ENCODE data around the gene PLXNA1. TPM values are rescaled to one million over a fixed set of nuclear protein-coding genes. Genes with fewer than 3 reads are reported as not detected.

PLXNA1 gene
- total RNA-seq, 1 experiment from 2014 or later: 80.6 TPM

GRCh38 chr3:127027811-127028548 is 45.1 kb downstream of the PLXNA1 start (continued):
- no peak for TF ChIP-seq SIN3A (IDR thresholded peaks at IDR 0.05; ENCODE audit: borderline replicate concordance, insufficient read depth, low read depth, low read length)

GRCh38 chr3:127028781-127029657 is 46.1 kb downstream of the PLXNA1 start:
- Histone ChIP-seq H3K9me3 (ENCODE audit: control insufficient read depth, insufficient read depth, low read depth, low read length) (no peaks in the 10 kb centered on the region), H3K4me1 (ENCODE audit: control insufficient read depth, insufficient read depth, low read length) (no peaks in the 10 kb centered on the region), H3K27me3 (ENCODE audit: control insufficient read depth, insufficient read depth, low read length) (no peaks in the 10 kb centered on the region), H3K36me3 (ENCODE audit: control insufficient read depth, insufficient read depth, low read length) (no peaks in the 10 kb centered on the region), H3K27ac (ENCODE audit: low read length) (no peak overlapping the region), H3K4me3 (ENCODE audit: low read depth in 2 of 2, low read length in 2 of 2) (no peak overlapping the region)
- ChIA-PET POLR2A (no interaction called here), CTCF (no interaction called here)
- intact Hi-C loops (cut with micrococcal nuclease; ENCODE audit: unreplicated experiment): no loop called here
- ATAC-seq (no peak), DNase-seq (ENCODE audit: low read depth, low spot score) (no peak)
- in situ Hi-C loops (cut with HindIII; ENCODE audit: low pct_unique_long_range_greater_than_20kb, low sequenced_read_pairs): no loop called here
- TF ChIP-seq CTCF (IDR thresholded peaks at IDR 0.05) (no peak), TCF7L2 (IDR thresholded peaks at IDR 0.05; ENCODE audit: low read depth, low read length) (no peak)
- BruUV-seq (replicated peaks): no TSS peak

- BruUV-seq (replicated peaks): no TSS peak
- CTCF ChIA-PET: no interaction called here
Observed at GRCh38 chr3:127029658-127030507, 47.0 kb downstream of the PLXNA1 start.

More at GRCh38 chr3:127029658-127030507, 47.0 kb downstream of the PLXNA1 start:
- POLR2A ChIA-PET: no interaction called here
- Histone ChIP-seq H3K27me3 (ENCODE audit: control insufficient read depth, insufficient read depth, low read length) (no peaks in the 10 kb centered on the region), H3K4me3 (ENCODE audit: low read depth in 2 of 2, low read length in 2 of 2) (no peak overlapping the region), H3K27ac (ENCODE audit: low read length) (no peak overlapping the region), H3K9me3 (ENCODE audit: control insufficient read depth, insufficient read depth, low read depth, low read length) (no peaks in the 10 kb centered on the region), H3K4me1 (ENCODE audit: control insufficient read depth, insufficient read depth, low read length) (no peaks in the 10 kb centered on the region), H3K36me3 (ENCODE audit: control insufficient read depth, insufficient read depth, low read length) (no peaks in the 10 kb centered on the region)
- DNase-seq (ENCODE audit: low read depth, low spot score): no peak
- in situ Hi-C loops (cut with HindIII; ENCODE audit: low pct_unique_long_range_greater_than_20kb, low sequenced_read_pairs): no loop called here
- TF ChIP-seq TCF7L2 (IDR thresholded peaks at IDR 0.05; ENCODE audit: low read depth, low read length) (no peak), CTCF (IDR thresholded peaks at IDR 0.05) (no peak), SIN3A (IDR thresholded peaks at IDR 0.05; ENCODE audit: borderline replicate concordance, insufficient read depth, low read depth, low read length) (no peak), REST (IDR thresholded peaks at IDR 0.05; ENCODE audit: insufficient read depth in 1 of 2, low read depth in 2 of 2, low read length in 1 of 2) (no peak), POLR2AphosphoS5 (IDR thresholded peaks at IDR 0.05; ENCODE audit: low read depth, low read length) (no peak)
- no peak for ATAC-seq
- intact Hi-C loops (cut with micrococcal nuclease; ENCODE audit: unreplicated experiment): no loop called here

Measured in Panc1 (cell line).